Amniotic epithelial cell (primary cell): ENCODE measurements around the gene PFKFB3.

Experiments
- DNase-seq: peaks from one replicate; pipeline ENCODE4 v3.0.0-alpha.2; 2010; ENCODE audit warnings: low read depth

PFKFB3 gene

DNA sequence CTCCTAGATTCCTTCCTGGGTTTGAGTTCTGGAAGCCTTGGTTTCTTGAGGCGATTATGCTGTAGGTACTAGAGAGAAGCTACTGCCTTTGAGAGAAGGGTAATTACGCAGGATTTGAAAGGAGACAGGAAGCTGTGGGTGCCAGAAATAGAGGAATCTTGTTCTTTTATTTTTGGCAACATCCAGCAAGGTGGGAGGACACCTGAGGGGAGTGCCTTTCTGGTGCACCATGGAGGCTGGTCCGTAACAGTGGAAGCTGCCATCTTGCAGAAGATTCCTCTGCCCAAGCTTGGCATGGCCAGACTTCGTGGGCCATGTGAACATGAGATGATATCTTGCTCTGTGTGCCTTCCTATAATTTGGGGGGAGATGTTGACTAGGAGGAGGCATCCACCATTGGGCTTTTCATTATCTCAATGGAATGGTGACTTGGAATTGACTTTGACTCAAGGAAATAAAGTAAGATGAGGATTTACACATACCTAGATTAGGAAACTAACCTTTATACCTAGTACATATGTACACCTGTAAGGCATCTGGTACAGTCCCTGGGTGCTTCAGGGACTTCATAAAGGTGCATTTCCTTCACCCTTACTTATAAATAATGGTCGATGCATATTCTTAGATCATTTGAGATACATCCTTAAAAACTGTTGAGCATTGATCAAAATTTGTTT, 98.2 kb downstream of the PFKFB3 start:
- DNase-seq = no peak

DNA sequence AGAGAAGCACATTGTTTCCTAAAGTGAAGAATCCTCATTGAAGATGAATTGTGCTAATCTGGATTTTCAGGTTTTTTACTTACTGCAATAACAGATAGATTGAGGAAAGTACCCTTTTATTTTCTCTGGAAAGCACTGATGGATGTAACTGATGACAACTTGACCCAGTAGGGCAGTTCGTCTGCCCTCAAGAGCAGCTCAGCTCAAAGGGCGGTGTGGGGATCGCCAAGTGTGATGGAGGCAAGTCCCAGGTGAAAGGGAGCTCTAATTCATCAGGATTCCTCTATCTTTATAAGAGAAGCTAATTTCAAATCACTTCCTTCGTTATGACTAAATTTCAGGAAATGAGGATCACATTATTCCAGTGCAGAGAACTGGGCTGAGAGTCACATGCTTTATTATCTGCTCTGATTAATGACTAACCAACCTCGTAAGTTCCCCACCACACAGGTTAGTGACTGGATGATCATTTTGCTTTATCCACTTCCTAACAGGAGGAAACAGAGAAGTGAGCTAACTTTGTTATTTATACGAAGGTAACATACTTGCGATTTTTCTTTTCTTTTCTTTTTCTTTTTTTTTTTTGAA, 98.8 kb downstream of the PFKFB3 start:
- DNase-seq = peak; percentile 1
